ENCODE results near the gene GLB1L. TPM values are rescaled to one million over a fixed set of nuclear protein-coding genes. Genes with fewer than 3 reads are reported as not detected.

GLB1L gene
- total RNA-seq, 2 donors from 2014 or later = 1.8 to 3.4 TPM

- DNase-seq (ENCODE audit: low spot score) = no peak
- H3K4me1 ChIP-seq = peaks cover 0 to 37% of the 10 kb centered on the region in 2 donors
- no peaks in the 10 kb centered on the region for H3K9me3 ChIP-seq
- H3K27ac ChIP-seq = no peak overlapping the region
- H3K27me3 ChIP-seq = no peaks in the 10 kb centered on the region
- TF ChIP-seq CTCF (IDR thresholded peaks at IDR 0.05) = no peak
- no peak overlapping the region for H3K4me3 ChIP-seq
- peaks cover 68% of the 10 kb centered on the region for H3K36me3 ChIP-seq
These were observed 24.4 kb downstream of the GLB1L start for GRCh38 chr2:219220652-219221402.

- no peak for TF ChIP-seq CTCF (IDR thresholded peaks at IDR 0.05)
- DNase-seq (ENCODE audit: low spot score) = no peak
- peaks cover 65% of the 10 kb centered on the region for H3K36me3 ChIP-seq
- H3K27ac ChIP-seq = peak overlapping the region in 1 of 2 donors; percentile 90
- no peak overlapping the region for H3K4me3 ChIP-seq
- no peaks in the 10 kb centered on the region for H3K9me3 ChIP-seq
- peaks cover 0 to 37% of the 10 kb centered on the region in 2 donors for H3K4me1 ChIP-seq
- H3K27me3 ChIP-seq = no peaks in the 10 kb centered on the region
These were observed 25.3 kb downstream of the GLB1L start for GRCh38 chr2:219219784-219220532.

GRCh38 chr2:219218732-219219701, 26.2 kb downstream of the GLB1L start, which contains the start of gene ABCB6:
ABCB6 (minus strand) TSS chr2:219218958; CDS start chr2:219218673, 285 bp downstream.
- peak; percentile 99 for DNase-seq (ENCODE audit: low spot score)
- H3K4me3 ChIP-seq = peak within 1 kb of the TSS; percentile 41 to 63
- TF ChIP-seq CTCF (IDR thresholded peaks at IDR 0.05) = no peak
- peaks cover 65% of the 10 kb centered on the region for H3K36me3 ChIP-seq
- H3K27ac ChIP-seq = peak within 1 kb of the TSS; percentile 90 to 96
- H3K4me1 ChIP-seq = peaks cover 0 to 37% of the 10 kb centered on the region in 2 donors
- H3K9me3 ChIP-seq = no peaks in the 10 kb centered on the region
- H3K27me3 ChIP-seq = no peaks in the 10 kb centered on the region

- peak; percentile 80 for DNase-seq (ENCODE audit: low spot score)
- peaks cover 65% of the 10 kb centered on the region for H3K36me3 ChIP-seq
- peaks cover 0 to 37% of the 10 kb centered on the region in 2 donors for H3K4me1 ChIP-seq
- H3K27me3 ChIP-seq = no peaks in the 10 kb centered on the region
- H3K9me3 ChIP-seq = no peaks in the 10 kb centered on the region
- peak overlapping the region; percentile 90 to 96 for H3K27ac ChIP-seq
- no peak for TF ChIP-seq CTCF (IDR thresholded peaks at IDR 0.05)
- peak overlapping the region; percentile 41 to 63 for H3K4me3 ChIP-seq
These were observed 27.0 kb downstream of the GLB1L start for GRCh38 chr2:219218217-219218731.

- no peak overlapping the region for H3K4me3 ChIP-seq
- peaks cover 0 to 37% of the 10 kb centered on the region in 2 donors for H3K4me1 ChIP-seq
- TF ChIP-seq CTCF (IDR thresholded peaks at IDR 0.05) = no peak
- peak overlapping the region; percentile 90 to 96 for H3K27ac ChIP-seq
- H3K27me3 ChIP-seq = no peaks in the 10 kb centered on the region
- no peak for DNase-seq (ENCODE audit: low spot score)
- H3K36me3 ChIP-seq = peaks cover 58% of the 10 kb centered on the region
- no peaks in the 10 kb centered on the region for H3K9me3 ChIP-seq
These were observed 28.7 kb downstream of the GLB1L start for GRCh38 chr2:219216535-219216915.

Measured in right atrium auricular region (tissue), 2 donors.